SK-N-SH (cell line): Measurements from ENCODE around the gene SEC14L1. TPM values are rescaled to one million over a fixed set of nuclear protein-coding genes. Genes with fewer than 3 reads are reported as not detected.

Source experiments
- CTCF ChIA-PET: fragments of 300-600, 350-600 bp; formaldehyde crosslinking; extraction: SDS; loops from one replicate; lab custom pipeline; 2021; lab: Yijun Ruan, JAX
- POLR2A ChIA-PET: fragments of 350-600 bp; sonication (Branson Sonifier 250); formaldehyde crosslinking; extraction: SDS; loops from one replicate; lab custom pipeline; 2020; ENCODE audit warnings: antibody characterized with exemption, inconsistent platforms; lab: Yijun Ruan, JAX
- DNase-seq: peaks from one replicate; pipeline ENCODE4 v3.0.0; 2012
- H2AFZ ChIP-seq: fragments of 200-600 bp; sonication (generic); 2 replicates; pipeline ENCODE4 v1.8.1; 2016; ENCODE audit warnings: antibody characterized with exemption, mild to moderate bottlenecking, low read depth
- H3F3A ChIP-seq: fragments of 200-600 bp; sonication (generic); replicated peaks from 2 replicates; pipeline ENCODE3; 2016; ENCODE audit warnings: antibody characterized with exemption, mild to moderate bottlenecking; ENCODE audit not compliant: insufficient read depth
- H3K27ac ChIP-seq, 2 experiments: fragments of 200-500 bp in 1 of 2; fragments of 200-600 bp in 1 of 2; sonication (Bioruptor generic) in 1 of 2; sonication (generic), shearing (Covaris generic) in 1 of 2; 2 replicates each; pipeline versions ENCODE4 v1.5.1 to v1.6.1; 2014 to 2016; ENCODE audit warnings: low read depth in 2 of 2, inconsistent platforms in 1 of 2, low read length in 1 of 2, mild to moderate bottlenecking in 1 of 2, mixed read lengths in 1 of 2
- H3K27me3 ChIP-seq: fragments of 200-600 bp; sonication (generic), shearing (Covaris generic); 2 replicates; pipeline ENCODE4 v1.6.1; 2016; ENCODE audit warnings: mixed run types; ENCODE audit not compliant: insufficient read depth
- H3K36me3 ChIP-seq, 2 experiments: fragments of 200-500 bp in 1 of 2; fragments of 200-600 bp in 1 of 2; sonication (Bioruptor generic) in 1 of 2; sonication (generic) in 1 of 2; replicated peaks in 1 of 2; 2 replicates each; pipeline versions ENCODE3 to v1.5.1; 2014 to 2016; ENCODE audit warnings: low read length in 1 of 2, mild to moderate bottlenecking in 1 of 2; ENCODE audit not compliant: insufficient read depth in 2 of 2, control insufficient read depth in 1 of 2
- H3K4me1 ChIP-seq, 2 experiments: fragments of 200-500 bp in 1 of 2; fragments of 200-600 bp in 1 of 2; sonication (Bioruptor generic) in 1 of 2; sonication (generic), shearing (Covaris generic) in 1 of 2; 2 replicates each; pipeline versions ENCODE4 v1.5.1 to v1.6.1; 2014 to 2016; ENCODE audit warnings: low read depth in 1 of 2, low read length in 1 of 2, mixed run types in 1 of 2; ENCODE audit not compliant: insufficient read depth in 2 of 2, control insufficient read depth in 1 of 2
- H3K4me2 ChIP-seq: fragments of 200-600 bp; sonication (generic), shearing (Covaris generic); 2 replicates; pipeline ENCODE4 v1.6.1; 2017; ENCODE audit warnings: mixed run types
- H3K4me3 ChIP-seq, 2 experiments: fragments of 200-500 bp in 1 of 2; fragments of 200-600 bp in 1 of 2; sonication (Bioruptor generic) in 1 of 2; sonication (generic), shearing (Covaris generic) in 1 of 2; 2 replicates each; pipeline versions ENCODE4 v1.5.1 to v1.8.1; 2014 to 2016; ENCODE audit warnings: low read depth in 2 of 2, inconsistent platforms in 1 of 2, low read length in 1 of 2, mild to moderate bottlenecking in 1 of 2, mixed read lengths in 1 of 2, moderate library complexity in 1 of 2
- H3K79me2 ChIP-seq: fragments of 200-600 bp; sonication (generic); 2 replicates; pipeline ENCODE4 v1.8.1; 2017; ENCODE audit warnings: mild to moderate bottlenecking; ENCODE audit not compliant: insufficient read depth
- H3K9ac ChIP-seq: fragments of 200-600 bp; sonication (generic); 2 replicates; pipeline ENCODE4 v1.6.1; 2017; ENCODE audit warnings: mixed run types
- H3K9me2 ChIP-seq: fragments of 200-600 bp; sonication (generic); 2 replicates; pipeline ENCODE4 v1.6.1; 2017; ENCODE audit warnings: mixed run types
- H3K9me3 ChIP-seq: fragments of 200-600 bp; sonication (generic); 2 replicates; pipeline ENCODE4 v1.6.1; 2017; ENCODE audit warnings: mixed run types, mild to moderate bottlenecking, moderate library complexity
- H4K20me1 ChIP-seq: fragments of 200-600 bp; sonication (generic); 2 replicates; pipeline ENCODE4 v1.6.1; 2017; ENCODE audit warnings: mild to moderate bottlenecking, mixed run types; ENCODE audit not compliant: insufficient read depth
- CHD2 ChIP-seq: fragments of 150-350 bp; IDR thresholded peaks from 2 replicates; pipeline ENCODE4 v1.6.1; 2018; ENCODE audit warnings: low read length; ENCODE audit not compliant: partially characterized antibody
- CTCF ChIP-seq: fragments of 200-600 bp; sonication (generic); IDR thresholded peaks from 2 replicates; pipeline ENCODE4 v1.6.1; 2017; ENCODE audit warnings: antibody characterized with exemption, mild to moderate bottlenecking, moderate library complexity
- EZH2phosphoT487 ChIP-seq: fragments of 200-600 bp; sonication (generic); IDR thresholded peaks from 2 replicates; pipeline ENCODE4 v1.6.1; 2017; ENCODE audit warnings: low read depth, mixed run types, mild to moderate bottlenecking, antibody characterized with exemption, moderate library complexity, borderline replicate concordance
- FOXJ3 ChIP-seq: sonication (generic); formaldehyde crosslinking; IDR thresholded peaks from 2 replicates; pipeline ENCODE4 v1.5.1; 2020; ENCODE audit warnings: mild to moderate bottlenecking, missing genetic modification reagents
- FOXM1 ChIP-seq: IDR thresholded peaks from 2 replicates; pipeline ENCODE4 v1.4.0; 2012; ENCODE audit warnings: low read depth, mild to moderate bottlenecking
- MAX ChIP-seq: IDR thresholded peaks from 2 replicates; pipeline ENCODE4 v1.4.0; 2012; ENCODE audit warnings: low read depth
- MEF2A ChIP-seq: IDR thresholded peaks from 2 replicates; pipeline ENCODE4 v1.4.0; 2012; ENCODE audit warnings: low read depth, borderline replicate concordance
- MXI1 ChIP-seq: IDR thresholded peaks from 2 replicates; pipeline ENCODE4 v1.6.1; 2012; ENCODE audit warnings: mild to moderate bottlenecking, low read depth, low read length, improper control_type of control experiment
- NFIC ChIP-seq: IDR thresholded peaks from 2 replicates; pipeline ENCODE4 v1.4.0; 2012; ENCODE audit warnings: borderline replicate concordance
- POLR2AphosphoS5 ChIP-seq: IDR thresholded peaks from 2 replicates; pipeline ENCODE4 v1.6.1; 2012; ENCODE audit warnings: low read depth, low read length
- RAD21 ChIP-seq: IDR thresholded peaks from 2 replicates; pipeline ENCODE4 v1.6.1; 2012; ENCODE audit warnings: mild to moderate bottlenecking, low read length
- RCOR1 ChIP-seq: fragments of 150-350 bp; IDR thresholded peaks from 2 replicates; pipeline ENCODE4 v1.6.1; 2017; ENCODE audit warnings: antibody characterized with exemption, low read length
- REST ChIP-seq: IDR thresholded peaks from 2 replicates; pipeline ENCODE4 v1.6.1; 2012; ENCODE audit warnings: mild to moderate bottlenecking, low read depth, low read length, moderate library complexity
- RFX5 ChIP-seq: IDR thresholded peaks from 2 replicates; pipeline ENCODE4 v1.6.1; 2012; ENCODE audit warnings: mild to moderate bottlenecking, improper control_type of control experiment, low read length
- RXRA ChIP-seq: IDR thresholded peaks from 2 replicates; pipeline ENCODE4 v1.4.0; 2012; ENCODE audit warnings: low read depth, mild to moderate bottlenecking, borderline replicate concordance
- SMC3 ChIP-seq: IDR thresholded peaks from 2 replicates; pipeline ENCODE4 v1.6.1; 2012; ENCODE audit warnings: low read depth, low read length, improper control_type of control experiment
- TAF1 ChIP-seq: IDR thresholded peaks from 2 replicates; pipeline ENCODE4 v1.6.1; 2012; ENCODE audit warnings: low read depth, mild to moderate bottlenecking, low read length, moderate library complexity, borderline replicate concordance
- TCF12 ChIP-seq: IDR thresholded peaks from 2 replicates; pipeline ENCODE4 v1.4.0; 2012
- USF2 ChIP-seq: fragments of 150-350 bp; IDR thresholded peaks from 2 replicates; pipeline ENCODE4 v1.6.1; 2017; ENCODE audit warnings: antibody characterized with exemption, low read length, low read depth, borderline replicate concordance
- WGBS: methylation state at CpG from one replicate; pipeline ENCODE4 v1.1.6; 2017; ENCODE audit warnings: low lambda C conversion rate; 5-methylcytosine and 5-hydroxymethylcytosine counted together
- polyA plus RNA-seq, 3 experiments: library from polyadenylated mRNA; depleted of rRNA; stranded (reverse); fragments of >200 nt; gene quantifications; 2 replicates each; pipeline ENCODE4 v1.2.3, GENCODE V29; 2012

The SEC14L1 gene
- polyA plus RNA-seq, 1 of the 3 experiments (the other 2 are of a cell fraction) = 62.4 TPM

GRCh38 chr17:77230436-77230830, 89.7 kb downstream of the SEC14L1 start:
- H3K9me3 ChIP-seq = no peaks in the 10 kb centered on the region
- H3K9me2 ChIP-seq = no peaks in the 10 kb centered on the region
- no peak overlapping the region for H3K4me3 ChIP-seq
- H3K79me2 ChIP-seq = no peaks in the 10 kb centered on the region
- TF ChIP-seq MXI1 (no peak), RFX5 (no peak)
- H3K36me3 ChIP-seq = no peaks in the 10 kb centered on the region
- H3K27me3 ChIP-seq = no peaks in the 10 kb centered on the region
- DNase-seq = no peak
- peaks cover 21% of the 10 kb centered on the region for H3F3A ChIP-seq
- H2AFZ ChIP-seq = no peak overlapping the region
- WGBS = 89% methylated on average over 6 of the region's 6 CpGs
- H3K9ac ChIP-seq = no peak overlapping the region
- H4K20me1 ChIP-seq = no peaks in the 10 kb centered on the region
- H3K27ac ChIP-seq = no peak overlapping the region
- ChIA-PET POLR2A (no interaction called here), CTCF (interaction anchor here (3.7 to 4.1 kb wide), 2 partner anchors 16 to 17 kb away, joined by 15 to 22 read pairs; no protein-coding TSS in a partner anchor)
- H3K4me1 ChIP-seq = peaks cover 0 to 11% of the 10 kb centered on the region in 2 experiments; a peak in 2 of 4 replicates
- H3K4me2 ChIP-seq = no peak overlapping the region

GRCh38 chr17:77231076-77231871, 90.5 kb downstream of the SEC14L1 start:
- ChIA-PET POLR2A (no interaction called here), CTCF (interaction anchor here (1.1 kb wide), 1 partner anchor 16 kb away, joined by 5 read pairs; no protein-coding TSS in a partner anchor)
- Histone ChIP-seq H3K9me2 (no peaks in the 10 kb centered on the region), H3K4me1 (peaks cover 0 to 15% of the 10 kb centered on the region in 2 experiments; a peak in 2 of 4 replicates), H3K27me3 (no peaks in the 10 kb centered on the region), H3K27ac (no peak overlapping the region), H3K36me3 (no peaks in the 10 kb centered on the region), H3K79me2 (no peaks in the 10 kb centered on the region), H3K9ac (no peak overlapping the region), H2AFZ (no peak overlapping the region), H4K20me1 (no peaks in the 10 kb centered on the region), H3K4me2 (no peak overlapping the region), H3K9me3 (no peaks in the 10 kb centered on the region), H3K4me3 (no peak overlapping the region), H3F3A (peaks cover 28% of the 10 kb centered on the region)
- 93% methylated on average over 9 of the region's 11 CpGs for WGBS
- DNase-seq = no peak
- no peak for TF ChIP-seq USF2
- TF ChIP-seq REST = no peak
- TF ChIP-seq EZH2phosphoT487 = no peak
- TF ChIP-seq RXRA = no peak
- no peak for TF ChIP-seq POLR2AphosphoS5
- no peak for TF ChIP-seq MEF2A
- no peak for TF ChIP-seq MAX
- TF ChIP-seq SMC3 = no peak
- TF ChIP-seq FOXJ3 (CRISPR knock-in tag) = no peak
- TF ChIP-seq NFIC = no peak
- no peak for TF ChIP-seq CTCF
- TF ChIP-seq TAF1 = no peak
- no peak for TF ChIP-seq RCOR1
- TF ChIP-seq TCF12 = no peak
- TF ChIP-seq CHD2 = no peak
- no peak for TF ChIP-seq RAD21
- no peak for TF ChIP-seq FOXM1
